CD4-positive, alpha-beta T cell treated with Interferon gamma for 1 hour (primary cell): ENCODE results near the gene GRIN3A.
"Not testable (repeated sequence)": the region's sequence is repeated elsewhere in the genome, so short reads cannot be mapped to it uniquely, and the experiment has no call there.

Source experiments
- DNase-seq: peaks from one replicate; pipeline ENCODE4 v3.0.0-alpha.2; 2020

Gene GRIN3A

GRCh38 chr9:101738566-101739183 is at the start of gene GRIN3A:
TSS of gene GRIN3A (minus strand) at chr9:101738647. CDS start at chr9:101737979, 668 bp downstream.
- DNase-seq = no peak

- DNase-seq = no peak
Observed at GRCh38 chr9:101787891-101788290, 49.4 kb upstream of the GRIN3A start.

GRCh38 chr9:101778332-101778731 is 39.9 kb upstream of the GRIN3A start:
- no peak for DNase-seq

- DNase-seq = no peak
Observed at GRCh38 chr9:101764472-101764871, 26.0 kb upstream of the GRIN3A start.

- DNase-seq = no peak
Observed at GRCh38 chr9:101758304-101758930, 20.0 kb upstream of the GRIN3A start.

GRCh38 chr9:101753716-101754115 is 15.3 kb upstream of the GRIN3A start:
- no peak for DNase-seq

- no peak for DNase-seq
Observed at GRCh38 chr9:101751895-101752294, 13.4 kb upstream of the GRIN3A start.

GRCh38 chr9:101739311-101739710 is 864 bp upstream of the GRIN3A start:
- no peak for DNase-seq

- no peak for DNase-seq
Observed at GRCh38 chr9:101737705-101738565, 512 bp downstream of the GRIN3A start.

- no peak for DNase-seq
Observed at GRCh38 chr9:101737165-101737704, 1.2 kb downstream of the GRIN3A start.

- DNase-seq = no peak
Observed at GRCh38 chr9:101736717-101737116, 1.7 kb downstream of the GRIN3A start.

- DNase-seq = no peak
Observed at GRCh38 chr9:101731429-101731828, 7.0 kb downstream of the GRIN3A start.

GRCh38 chr9:101727612-101728524 is 10.6 kb downstream of the GRIN3A start:
- DNase-seq = no peak

- DNase-seq = not testable (repeated sequence)
Observed at GRCh38 chr9:101724271-101724670, 14.2 kb downstream of the GRIN3A start.

GRCh38 chr9:101718192-101718591 is 20.3 kb downstream of the GRIN3A start:
- no peak for DNase-seq

GRCh38 chr9:101716629-101717028 is 21.8 kb downstream of the GRIN3A start:
- no peak for DNase-seq

GRCh38 chr9:101711330-101711941 is 27.0 kb downstream of the GRIN3A start:
- no peak for DNase-seq

- DNase-seq = no peak
Observed at GRCh38 chr9:101708855-101709254, 29.6 kb downstream of the GRIN3A start.

- DNase-seq = no peak
Observed at GRCh38 chr9:101707721-101708120, 30.7 kb downstream of the GRIN3A start.

- no peak for DNase-seq
Observed at GRCh38 chr9:101706997-101707396, 31.4 kb downstream of the GRIN3A start.

- DNase-seq = no peak
Observed at GRCh38 chr9:101706261-101706798, 32.1 kb downstream of the GRIN3A start.
